H1 (cell line): Measurements from ENCODE around the gene HLA-C. TPM values are rescaled to one million over a fixed set of nuclear protein-coding genes. Genes with fewer than 3 reads are reported as not detected.

Experiments
- ASH2L ChIP-seq: fragments of 200-600, 300-600 bp; sonication (generic); IDR thresholded peaks from one replicate; pipeline ENCODE4 v1.7.1; 2017; ENCODE audit warnings: low read length
- KDM4A ChIP-seq: IDR thresholded peaks from one replicate; pipeline ENCODE4 v1.7.1; 2012; ENCODE audit warnings: low read depth, mild to moderate bottlenecking, moderate library complexity, low read length, inconsistent platforms; ENCODE audit not compliant: severe bottlenecking
- POLR2A ChIP-seq, 2 experiments: IDR thresholded peaks; 1 replicate in 1 of 2; 2 replicates in 1 of 2; pipeline ENCODE4 v1.6.1; 2011; ENCODE audit warnings: low read depth in 2 of 2, low read length in 2 of 2, mild to moderate bottlenecking in 2 of 2; ENCODE audit errors: control extremely low read depth in 1 of 2
- SIN3A ChIP-seq, 2 experiments: IDR thresholded peaks in 1 of 2; conservative IDR thresholded peaks in 1 of 2; 2 replicates each; pipeline ENCODE4 v1.6.1; 2011 to 2012; ENCODE audit warnings: low read length in 2 of 2, improper control_type of control experiment in 1 of 2, low read depth in 1 of 2, mild to moderate bottlenecking in 1 of 2
- SIRT6 ChIP-seq: IDR thresholded peaks from one replicate; pipeline ENCODE4 v1.7.1; 2012; ENCODE audit warnings: low read length, inconsistent platforms
- SP1 ChIP-seq: IDR thresholded peaks from 2 replicates; pipeline ENCODE4 v1.6.1; 2011; ENCODE audit warnings: low read depth, low read length
- TAF7 ChIP-seq: optimal IDR thresholded peaks from 2 replicates; pipeline ENCODE3; 2011; ENCODE audit warnings: low read depth, mild to moderate bottlenecking, inconsistent platforms, low read length, moderate library complexity, borderline replicate concordance
- polyA plus RNA-seq, 7 experiments: library from polyadenylated mRNA; depleted of rRNA in 3 of 7; stranded (reverse) in 5 of 7; unstranded in 2 of 7; fragments of >200 nt in 5 of 7; fragments of 200-250 nt in 2 of 7; gene quantifications; 1 replicate in 5 of 7; 2 replicates in 1 of 7; 4 replicates in 1 of 7; pipeline versions ENCODE4 v1.2.1 to v1.2.3, GENCODE V29; 2011 to 2013; ENCODE audit warnings: missing spikeins in 2 of 7, mixed read lengths in 2 of 7
- total RNA-seq: library from RNA; stranded (reverse); fragmentation: NEBNext Ultra II Directional; extraction: Animal tissue kit (Norgen Biotek cat#: 25700); gene quantifications from 2 replicates; pipeline ENCODE4 v1.2.1, GENCODE V29; 2021

HLA-C gene
- total and polyA plus RNA-seq, 2 of the 8 experiments (the other 6 are each of a cell fraction or from before 2014, with no cell fraction given) = 245 to 360 TPM

DNA sequence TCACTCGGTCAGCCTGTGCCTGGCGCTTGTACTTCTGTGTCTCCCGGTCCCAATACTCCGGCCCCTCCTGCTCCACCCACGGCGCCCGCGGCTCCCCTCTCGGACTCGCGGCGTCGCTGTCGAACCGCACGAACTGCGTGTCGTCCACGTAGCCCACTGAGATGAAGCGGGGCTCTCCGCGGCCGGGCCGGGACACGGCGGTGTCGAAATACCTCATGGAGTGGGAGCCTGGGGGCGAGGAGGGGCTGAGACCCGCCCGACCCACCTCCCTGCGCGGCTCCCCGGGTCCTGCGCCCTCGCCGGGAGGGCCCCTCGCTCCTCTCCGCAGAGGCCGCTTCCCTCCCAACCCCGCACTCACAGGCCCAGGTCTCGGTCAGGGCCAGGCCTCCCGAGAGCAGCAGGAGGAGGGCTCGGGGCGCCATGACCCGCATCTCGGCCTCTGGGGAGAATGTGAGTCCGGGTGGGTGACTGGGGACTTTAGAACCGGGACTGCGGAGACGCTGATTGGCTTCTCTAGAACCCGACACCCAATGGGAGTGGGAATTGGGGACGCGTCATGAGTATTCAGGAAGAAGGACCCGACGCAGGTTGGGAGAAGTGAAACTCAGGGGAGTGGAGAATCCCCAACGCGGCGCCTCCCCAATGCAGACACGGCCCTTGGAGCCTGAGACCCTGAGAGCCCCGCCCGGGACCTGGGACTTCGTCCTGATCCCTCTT lies at the start of gene HLA-C (continued):
- TF ChIP-seq SIN3A (conservative IDR thresholded peaks at IDR 0.05 in 1 of 2, IDR thresholded peaks at IDR 0.05 in 1 of 2; ENCODE audit: low read depth in 1 of 2, low read length in 2 of 2) (0 out of 4 replicates have a peak, but pooled peaks of 1 of the 2 experiments have one; percentile 24), POLR2A (IDR thresholded peaks at IDR 0.05; ENCODE audit: control extremely low read depth in 1 of 2, low read depth in 2 of 2, low read length in 2 of 2) (peak; percentile 49 to 80), TAF7 (peak; percentile 57), ASH2L (peak; percentile 56), SIRT6 (no peak), SP1 (peak; percentile 79), KDM4A (peak; percentile 54)
- TF ChIP-seq, all 59 proteins: peak for 12
